ENCODE results near the gene KDM6B.

Gene KDM6B

DNA sequence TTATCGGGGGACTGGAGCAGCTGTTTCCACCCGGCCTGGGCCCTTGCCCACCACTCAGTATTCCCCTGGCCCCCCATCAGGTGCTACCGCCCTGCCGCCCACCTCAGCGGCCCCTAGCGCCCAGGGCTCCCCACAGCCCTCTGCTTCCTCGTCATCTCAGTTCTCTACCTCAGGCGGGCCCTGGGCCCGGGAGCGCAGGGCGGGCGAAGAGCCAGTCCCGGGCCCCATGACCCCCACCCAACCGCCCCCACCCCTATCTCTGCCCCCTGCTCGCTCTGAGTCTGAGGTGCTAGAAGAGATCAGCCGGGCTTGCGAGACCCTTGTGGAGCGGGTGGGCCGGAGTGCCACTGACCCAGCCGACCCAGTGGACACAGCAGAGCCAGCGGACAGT lies 14.7 kb downstream of the KDM6B start:
- no peak for TF ChIP-seq TCF12 (IDR thresholded peaks at IDR 0.05; ENCODE audit: low read depth)
- TF ChIP-seq USF1 (IDR thresholded peaks at IDR 0.05): no peak
- no peak for TF ChIP-seq TEAD4 (IDR thresholded peaks at IDR 0.05)
- TF ChIP-seq EP300 (IDR thresholded peaks at IDR 0.05; ENCODE audit: borderline replicate concordance): no peak
- no peak for TF ChIP-seq TAF1 (IDR thresholded peaks at IDR 0.05; ENCODE audit: low read depth)
- no peak for TF ChIP-seq CREB1 (IDR thresholded peaks at IDR 0.05; ENCODE audit: low read depth)
- TF ChIP-seq YY1 (IDR thresholded peaks at IDR 0.05; ENCODE audit: low read depth): no peak
- TF ChIP-seq, protein P1, sequence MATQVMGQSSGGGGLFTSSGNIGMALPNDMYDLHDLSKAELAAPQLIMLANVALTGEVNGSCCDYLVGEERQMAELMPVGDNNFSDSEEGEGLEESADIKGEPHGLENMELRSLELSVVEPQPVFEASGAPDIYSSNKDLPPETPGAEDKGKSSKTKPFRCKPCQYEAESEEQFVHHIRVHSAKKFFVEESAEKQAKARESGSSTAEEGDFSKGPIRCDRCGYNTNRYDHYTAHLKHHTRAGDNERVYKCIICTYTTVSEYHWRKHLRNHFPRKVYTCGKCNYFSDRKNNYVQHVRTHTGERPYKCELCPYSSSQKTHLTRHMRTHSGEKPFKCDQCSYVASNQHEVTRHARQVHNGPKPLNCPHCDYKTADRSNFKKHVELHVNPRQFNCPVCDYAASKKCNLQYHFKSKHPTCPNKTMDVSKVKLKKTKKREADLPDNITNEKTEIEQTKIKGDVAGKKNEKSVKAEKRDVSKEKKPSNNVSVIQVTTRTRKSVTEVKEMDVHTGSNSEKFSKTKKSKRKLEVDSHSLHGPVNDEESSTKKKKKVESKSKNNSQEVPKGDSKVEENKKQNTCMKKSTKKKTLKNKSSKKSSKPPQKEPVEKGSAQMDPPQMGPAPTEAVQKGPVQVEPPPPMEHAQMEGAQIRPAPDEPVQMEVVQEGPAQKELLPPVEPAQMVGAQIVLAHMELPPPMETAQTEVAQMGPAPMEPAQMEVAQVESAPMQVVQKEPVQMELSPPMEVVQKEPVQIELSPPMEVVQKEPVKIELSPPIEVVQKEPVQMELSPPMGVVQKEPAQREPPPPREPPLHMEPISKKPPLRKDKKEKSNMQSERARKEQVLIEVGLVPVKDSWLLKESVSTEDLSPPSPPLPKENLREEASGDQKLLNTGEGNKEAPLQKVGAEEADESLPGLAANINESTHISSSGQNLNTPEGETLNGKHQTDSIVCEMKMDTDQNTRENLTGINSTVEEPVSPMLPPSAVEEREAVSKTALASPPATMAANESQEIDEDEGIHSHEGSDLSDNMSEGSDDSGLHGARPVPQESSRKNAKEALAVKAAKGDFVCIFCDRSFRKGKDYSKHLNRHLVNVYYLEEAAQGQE (IDR thresholded peaks at IDR 0.05; ENCODE audit: low read depth): no peak
- TF ChIP-seq ZBTB7A (IDR thresholded peaks at IDR 0.05; ENCODE audit: low read depth): no peak
- TF ChIP-seq FOXM1 (IDR thresholded peaks at IDR 0.05; ENCODE audit: borderline replicate concordance, low read depth): no peak
- no peak for TF ChIP-seq NFIC (IDR thresholded peaks at IDR 0.05)
- no peak for TF ChIP-seq EGR1 (IDR thresholded peaks at IDR 0.05)
- no peak for TF ChIP-seq MAX (IDR thresholded peaks at IDR 0.05)
- no peak for TF ChIP-seq CEBPB (IDR thresholded peaks at IDR 0.05)
- no peak for TF ChIP-seq RAD21 (IDR thresholded peaks at IDR 0.05; ENCODE audit: low read depth)

- no peak for TF ChIP-seq EGR1 (IDR thresholded peaks at IDR 0.05)
- TF ChIP-seq NFIC (IDR thresholded peaks at IDR 0.05): no peak
- TF ChIP-seq FOXM1 (IDR thresholded peaks at IDR 0.05; ENCODE audit: borderline replicate concordance, low read depth): no peak
- TF ChIP-seq MAX (IDR thresholded peaks at IDR 0.05): no peak
- no peak for TF ChIP-seq TEAD4 (IDR thresholded peaks at IDR 0.05)
- TF ChIP-seq TCF12 (IDR thresholded peaks at IDR 0.05; ENCODE audit: low read depth): no peak
- no peak for TF ChIP-seq EP300 (IDR thresholded peaks at IDR 0.05; ENCODE audit: borderline replicate concordance)
- no peak for TF ChIP-seq USF1 (IDR thresholded peaks at IDR 0.05)
- TF ChIP-seq CREB1 (IDR thresholded peaks at IDR 0.05; ENCODE audit: low read depth): no peak
- no peak for TF ChIP-seq TAF1 (IDR thresholded peaks at IDR 0.05; ENCODE audit: low read depth)
- TF ChIP-seq YY1 (IDR thresholded peaks at IDR 0.05; ENCODE audit: low read depth): no peak
- no peak for TF ChIP-seq ZBTB7A (IDR thresholded peaks at IDR 0.05; ENCODE audit: low read depth)
- TF ChIP-seq, protein P1 (IDR thresholded peaks at IDR 0.05; ENCODE audit: low read depth): no peak
- TF ChIP-seq CEBPB (IDR thresholded peaks at IDR 0.05): no peak
- no peak for TF ChIP-seq RAD21 (IDR thresholded peaks at IDR 0.05; ENCODE audit: low read depth)
Observed at GRCh38 chr17:7849130-7849750, 15.2 kb downstream of the KDM6B start.

DNA sequence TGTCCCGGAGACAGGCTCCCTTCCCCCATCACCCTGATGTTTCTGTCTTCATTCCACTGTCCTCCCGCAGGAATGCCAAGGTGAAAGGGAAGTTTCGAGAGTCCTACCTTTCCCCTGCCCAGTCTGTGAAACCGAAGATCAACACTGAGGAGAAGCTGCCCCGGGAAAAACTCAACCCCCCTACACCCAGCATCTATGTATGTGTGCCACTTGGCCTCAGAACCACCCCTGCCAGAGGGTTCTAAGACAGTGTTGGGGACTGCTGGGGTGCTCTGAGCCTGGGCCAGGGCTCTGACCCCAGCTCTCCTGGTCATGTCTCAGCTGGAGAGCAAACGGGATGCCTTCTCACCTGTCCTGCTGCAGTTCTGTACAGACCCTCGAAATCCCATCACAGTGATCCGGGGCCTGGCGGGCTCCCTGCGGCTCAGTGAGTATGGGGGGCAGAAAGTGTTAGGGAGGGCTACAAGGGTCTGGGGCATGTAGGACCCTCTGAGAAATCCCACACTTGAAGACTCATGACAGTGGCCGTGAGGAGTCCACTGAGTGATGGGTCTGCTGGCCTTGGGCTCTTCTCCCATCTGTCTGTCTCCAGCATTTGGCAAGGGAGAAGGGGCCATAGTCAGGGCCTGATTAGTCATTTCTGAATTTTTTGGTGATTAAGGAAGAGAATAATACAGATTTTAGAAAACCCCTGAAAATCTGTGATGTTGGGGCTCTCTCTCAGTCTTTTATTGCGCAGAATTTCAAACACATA lies 15.9 kb downstream of the KDM6B start:
- TF ChIP-seq EGR1 (IDR thresholded peaks at IDR 0.05) (no peak), ZBTB7A (IDR thresholded peaks at IDR 0.05; ENCODE audit: low read depth) (no peak), MAX (IDR thresholded peaks at IDR 0.05) (no peak), TCF12 (IDR thresholded peaks at IDR 0.05; ENCODE audit: low read depth) (no peak), RAD21 (IDR thresholded peaks at IDR 0.05; ENCODE audit: low read depth) (no peak), USF1 (IDR thresholded peaks at IDR 0.05) (no peak), CEBPB (IDR thresholded peaks at IDR 0.05) (no peak), TAF1 (IDR thresholded peaks at IDR 0.05; ENCODE audit: low read depth) (no peak), TEAD4 (IDR thresholded peaks at IDR 0.05) (no peak), NFIC (IDR thresholded peaks at IDR 0.05) (no peak), YY1 (IDR thresholded peaks at IDR 0.05; ENCODE audit: low read depth) (no peak), FOXM1 (IDR thresholded peaks at IDR 0.05; ENCODE audit: borderline replicate concordance, low read depth) (no peak), EP300 (IDR thresholded peaks at IDR 0.05; ENCODE audit: borderline replicate concordance) (no peak), CREB1 (IDR thresholded peaks at IDR 0.05; ENCODE audit: low read depth) (no peak)
- TF ChIP-seq, protein P1 (IDR thresholded peaks at IDR 0.05; ENCODE audit: low read depth): no peak

Measured in Ishikawa (cell line).